Lung (tissue), 16 donors: ENCODE data around the gene PALS2. TPM values are rescaled to one million over a fixed set of nuclear protein-coding genes. Genes with fewer than 3 reads are reported as not detected.

Experiments
- ATAC-seq: fragments of 200-7000 bp; cut with Tn5 transposase; one replicate; pipeline ENCODE4 v1.9.1; 2020; ENCODE audit warnings: moderate number of reproducible peaks; ENCODE audit not compliant: insufficient read depth, low FRiP score
- DNase-seq, 3 donors: peaks; one replicate each; pipeline ENCODE4 v3.0.0-alpha.2; 2013 to 2017
- H3K27ac ChIP-seq, 2 donors: one replicate each; pipeline ENCODE4 v1.5.1; 2013; ENCODE audit warnings: mild to moderate bottlenecking in 2 of 2, moderate library complexity in 2 of 2, control low read depth in 1 of 2, inconsistent platforms in 1 of 2, low read depth in 1 of 2, low read length in 1 of 2
- H3K27me3 ChIP-seq, 3 donors: one replicate each; pipeline ENCODE4 v1.5.1; 2013; ENCODE audit warnings: low read length in 2 of 3; ENCODE audit not compliant: control insufficient read depth in 3 of 3, insufficient read depth in 3 of 3
- H3K36me3 ChIP-seq, 4 donors: one replicate each; pipeline ENCODE4 v1.5.1; 2013; ENCODE audit warnings: low read length in 4 of 4, mild to moderate bottlenecking in 1 of 4, moderate library complexity in 1 of 4; ENCODE audit not compliant: control insufficient read depth in 4 of 4, insufficient read depth in 4 of 4
- H3K4me1 ChIP-seq, 5 donors: one replicate each; pipeline ENCODE4 v1.5.1; 2013; ENCODE audit warnings: low read length in 5 of 5, mild to moderate bottlenecking in 2 of 5, moderate library complexity in 1 of 5; ENCODE audit not compliant: control insufficient read depth in 5 of 5, insufficient read depth in 5 of 5
- H3K4me3 ChIP-seq: one replicate; pipeline ENCODE4 v1.5.1; 2013; ENCODE audit warnings: mild to moderate bottlenecking, control low read depth, moderate library complexity
- H3K9ac ChIP-seq, 2 donors: one replicate each; pipeline ENCODE4 v1.5.1; 2013; ENCODE audit warnings: low read length in 2 of 2, control low read depth in 1 of 2; ENCODE audit not compliant: insufficient read depth in 1 of 2
- H3K9me3 ChIP-seq, 4 donors: one replicate each; pipeline ENCODE4 v1.5.1; 2013; ENCODE audit warnings: low read length in 3 of 4, mild to moderate bottlenecking in 1 of 4, moderate library complexity in 1 of 4; ENCODE audit not compliant: control insufficient read depth in 4 of 4, insufficient read depth in 3 of 4
- WGBS, 2 donors: extraction: QIAGEN DNeasy Blood & Tissue Kit; methylation state at CpG; one replicate each; pipeline ENCODE4 v1.1.7; 2013; 5-methylcytosine and 5-hydroxymethylcytosine counted together
- long read RNA-seq, 5 donors: transcript quantifications; one replicate each; lab custom pipeline, GENCODE V29; 2026
- polyA plus RNA-seq, 2 donors: library from polyadenylated mRNA; stranded (reverse); fragments of 200-250 nt; gene quantifications; one replicate each; pipeline ENCODE4 v1.2.1, GENCODE V29; 2013
- total RNA-seq, 2 donors: library from RNA; depleted of rRNA in 1 of 2; stranded (reverse); fragments of >200 nt in 1 of 2; gene quantifications; one replicate each; pipeline ENCODE4 v1.2.1, GENCODE V29; 2014 to 2021
- TF ChIP-seq, protein P1 (sequence below): IDR thresholded peaks from 2 replicates; pipeline ENCODE4 v1.5.1; 2012; ENCODE audit warnings: mild to moderate bottlenecking; ENCODE audit errors: control extremely low read depth, extremely low read depth
- donor health status: control.
- donor health status: control.
- donor health status: Bipolar disorder and iron deficiency.
- donor health status: healthy.
- donor health status: DM: yes; HTN: yes; CAD: no.

PALS2 gene, protein sequence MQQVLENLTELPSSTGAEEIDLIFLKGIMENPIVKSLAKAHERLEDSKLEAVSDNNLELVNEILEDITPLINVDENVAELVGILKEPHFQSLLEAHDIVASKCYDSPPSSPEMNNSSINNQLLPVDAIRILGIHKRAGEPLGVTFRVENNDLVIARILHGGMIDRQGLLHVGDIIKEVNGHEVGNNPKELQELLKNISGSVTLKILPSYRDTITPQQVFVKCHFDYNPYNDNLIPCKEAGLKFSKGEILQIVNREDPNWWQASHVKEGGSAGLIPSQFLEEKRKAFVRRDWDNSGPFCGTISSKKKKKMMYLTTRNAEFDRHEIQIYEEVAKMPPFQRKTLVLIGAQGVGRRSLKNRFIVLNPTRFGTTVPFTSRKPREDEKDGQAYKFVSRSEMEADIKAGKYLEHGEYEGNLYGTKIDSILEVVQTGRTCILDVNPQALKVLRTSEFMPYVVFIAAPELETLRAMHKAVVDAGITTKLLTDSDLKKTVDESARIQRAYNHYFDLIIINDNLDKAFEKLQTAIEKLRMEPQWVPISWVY
- total RNA-seq = 10 to 100 TPM in 1 of 2 donors, 1 to 10 TPM in 1; 7.6 to 23.0 TPM
- 1 to 10 TPM; 2.4 TPM for polyA plus RNA-seq
- long read RNA-seq, donor 1 = 0 reads
- long read RNA-seq, donor 2 = 0 reads
- long read RNA-seq, donor 3 = 0 reads
- long read RNA-seq, donor 4 = 0 reads
- long read RNA-seq, donor 5, full-length matches to known transcripts = 2 of 2 reads
- long read RNA-seq, donor 5, partial matches to known transcripts = 0 of 2 reads
- long read RNA-seq, donor 5, other reads (novel, unspliced or antisense) = 0 of 2 reads

DNA sequence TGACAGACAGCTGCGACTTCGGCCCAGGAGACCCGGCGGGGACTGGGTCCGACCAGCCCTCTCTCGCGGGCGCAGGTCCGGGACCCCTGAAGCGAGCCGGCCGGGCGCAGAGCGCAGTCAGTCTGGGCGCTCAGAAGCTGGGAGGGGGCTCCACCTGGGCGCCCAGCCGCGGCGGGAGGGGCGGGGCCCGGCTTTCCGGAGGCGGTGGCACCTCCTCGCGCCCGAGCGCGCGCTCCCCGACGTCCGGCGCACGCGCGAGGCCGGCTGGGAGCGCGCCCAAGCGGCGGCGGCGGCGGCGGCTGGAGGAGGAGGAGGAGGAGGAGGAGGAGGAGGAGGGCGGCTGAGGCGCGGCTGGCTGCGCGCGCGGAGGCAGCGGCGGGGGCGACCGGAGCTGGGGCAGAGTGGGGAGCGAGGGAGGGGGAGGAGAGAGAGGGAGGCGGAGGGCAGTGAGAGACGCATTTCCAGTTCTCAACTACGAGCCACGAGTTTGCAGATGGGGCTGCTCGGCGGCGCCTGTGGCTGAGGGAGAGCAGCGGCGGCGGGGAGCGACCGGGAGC lies at the start of gene PALS2:
PALS2 (plus strand) TSS at position 456 of the 557 bp plus-strand sequence. CDS start 50,216 bp downstream, outside the sequence.
- peak; percentile 88 for ATAC-seq
- peaks cover 0 to 31% (median 20%) of the 10 kb centered on the region in 3 donors for H3K27me3 ChIP-seq
- TF ChIP-seq, protein P1, sequence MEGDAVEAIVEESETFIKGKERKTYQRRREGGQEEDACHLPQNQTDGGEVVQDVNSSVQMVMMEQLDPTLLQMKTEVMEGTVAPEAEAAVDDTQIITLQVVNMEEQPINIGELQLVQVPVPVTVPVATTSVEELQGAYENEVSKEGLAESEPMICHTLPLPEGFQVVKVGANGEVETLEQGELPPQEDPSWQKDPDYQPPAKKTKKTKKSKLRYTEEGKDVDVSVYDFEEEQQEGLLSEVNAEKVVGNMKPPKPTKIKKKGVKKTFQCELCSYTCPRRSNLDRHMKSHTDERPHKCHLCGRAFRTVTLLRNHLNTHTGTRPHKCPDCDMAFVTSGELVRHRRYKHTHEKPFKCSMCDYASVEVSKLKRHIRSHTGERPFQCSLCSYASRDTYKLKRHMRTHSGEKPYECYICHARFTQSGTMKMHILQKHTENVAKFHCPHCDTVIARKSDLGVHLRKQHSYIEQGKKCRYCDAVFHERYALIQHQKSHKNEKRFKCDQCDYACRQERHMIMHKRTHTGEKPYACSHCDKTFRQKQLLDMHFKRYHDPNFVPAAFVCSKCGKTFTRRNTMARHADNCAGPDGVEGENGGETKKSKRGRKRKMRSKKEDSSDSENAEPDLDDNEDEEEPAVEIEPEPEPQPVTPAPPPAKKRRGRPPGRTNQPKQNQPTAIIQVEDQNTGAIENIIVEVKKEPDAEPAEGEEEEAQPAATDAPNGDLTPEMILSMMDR = no peak
- H3K27ac ChIP-seq = peak within 1 kb of the TSS; percentile 52 to 53
- peak within 1 kb of the TSS; percentile 27 to 29 for H3K9ac ChIP-seq
- no peaks in the 10 kb centered on the region for H3K9me3 ChIP-seq
- 0% methylated on average over 37 to 69 of the region's 69 CpGs for WGBS, 2 donors
- peaks cover 0 to 18% (median 4%) of the 10 kb centered on the region in 5 donors for H3K4me1 ChIP-seq
- peak within 1 kb of the TSS; percentile 75 for H3K4me3 ChIP-seq
- DNase-seq = peak; percentile 81 to 89 (median 89)
- no peaks in the 10 kb centered on the region for H3K36me3 ChIP-seq

DNA sequence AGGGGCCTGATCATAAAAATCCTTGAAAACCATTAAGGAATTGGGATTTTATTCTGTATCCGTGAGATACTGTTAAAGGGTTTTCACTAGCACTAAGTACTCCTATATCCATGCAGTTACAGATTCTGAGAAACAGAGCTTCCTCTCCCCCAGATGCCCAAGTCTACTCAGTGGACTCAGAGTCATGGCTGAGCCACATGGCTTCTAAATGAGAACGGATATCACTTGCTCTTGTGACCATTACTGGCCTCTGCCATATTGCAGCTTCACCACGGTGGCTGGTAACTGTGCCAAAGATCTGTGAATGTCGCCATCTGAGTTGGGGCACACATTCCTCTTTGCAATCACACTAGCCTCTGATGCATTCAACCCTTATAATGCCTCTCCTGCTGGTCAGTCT lies 42.0 kb upstream of the PALS2 start:
- Histone ChIP-seq H3K27me3 (peaks cover 0 to 4% (median 0%) of the 10 kb centered on the region in 3 donors), H3K4me3 (no peak overlapping the region), H3K36me3 (no peaks in the 10 kb centered on the region), H3K9me3 (no peaks in the 10 kb centered on the region), H3K4me1 (no peaks in the 10 kb centered on the region), H3K27ac (no peak overlapping the region), H3K9ac (no peak overlapping the region)
- 83 to 87% methylated on average over 4 of the region's 4 CpGs for WGBS, 2 donors
- TF ChIP-seq, protein P1 = no peak
- no peak for DNase-seq
- ATAC-seq = no peak

DNA sequence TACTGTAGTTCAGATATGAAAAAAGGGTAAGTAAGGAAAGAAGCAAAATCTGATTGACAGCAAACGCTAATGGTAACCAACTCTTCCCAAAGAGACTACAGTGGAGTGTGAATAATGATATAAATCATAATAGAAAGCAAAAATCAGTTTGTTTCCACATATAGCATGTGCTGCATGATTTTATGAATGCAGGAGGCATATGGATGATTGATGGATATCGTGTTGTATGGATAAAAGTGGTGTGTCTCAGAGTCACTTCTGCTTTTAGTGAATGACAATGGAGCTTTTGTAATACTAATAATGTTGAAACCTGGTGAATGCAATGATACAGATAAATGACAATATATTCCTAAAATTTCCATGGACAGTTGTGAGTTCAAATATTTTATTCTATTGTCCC lies 36.6 kb upstream of the PALS2 start:
- ATAC-seq (no peak), DNase-seq (no peak)
- Histone ChIP-seq H3K4me3 (no peak overlapping the region), H3K9ac (no peak overlapping the region), H3K9me3 (no peaks in the 10 kb centered on the region), H3K36me3 (no peaks in the 10 kb centered on the region), H3K27ac (no peak overlapping the region), H3K27me3 (no peaks in the 10 kb centered on the region), H3K4me1 (no peaks in the 10 kb centered on the region)
- TF ChIP-seq, protein P1 = no peak
- WGBS, 2 donors = 69 to 73% methylated on average over 2 of the region's 2 CpGs
